CD4-positive, alpha-beta T cell (primary cell): ENCODE measurements around the gene VEGFB. TPM values are rescaled to one million over a fixed set of nuclear protein-coding genes. Genes with fewer than 3 reads are reported as not detected.

Source experiments
- ATAC-seq: fragments of 200-7000 bp; cut with Tn5 transposase; one replicate; pipeline ENCODE4 v1.10.0; 2022; ENCODE audit warnings: mild to moderate bottlenecking; ENCODE audit not compliant: poor library complexity
- CTCF ChIA-PET: fragments of 350-600 bp; sonication (Branson Sonifier 250); formaldehyde crosslinking; loops from one replicate; lab custom pipeline; 2021; ENCODE audit warnings: antibody characterized with exemption, inconsistent platforms; lab: Charles Lee
- POLR2A ChIA-PET: fragments of 350-600 bp; sonication (Branson Sonifier 250); formaldehyde crosslinking; loops from one replicate; lab custom pipeline; 2021; ENCODE audit warnings: antibody characterized with exemption, inconsistent platforms; lab: Charles Lee
- DNase-seq, 14 experiments: peaks; one replicate each; pipeline ENCODE4 v3.0.0-alpha.2; 2013 to 2020; ENCODE audit warnings: mixed read lengths in 2 of 14
- H3K27ac ChIP-seq, 2 donors: one replicate each; pipeline versions ENCODE4 v1.5.1 to v1.7.0; 2013; ENCODE audit warnings: low read length in 2 of 2, low read depth in 1 of 2, mild to moderate bottlenecking in 1 of 2
- H3K27me3 ChIP-seq, 2 experiments: 1 replicate in 1 of 2; 2 replicates in 1 of 2; pipeline versions ENCODE4 v1.6.1 to v1.7.0; 2013; ENCODE audit warnings: low read length in 2 of 2, control low read depth in 1 of 2, mild to moderate bottlenecking in 1 of 2, moderate library complexity in 1 of 2; ENCODE audit not compliant: insufficient read depth in 2 of 2, control insufficient read depth in 1 of 2
- H3K36me3 ChIP-seq: one replicate; pipeline ENCODE4 v1.6.1; 2013; ENCODE audit warnings: low read length, control low read depth; ENCODE audit not compliant: insufficient read depth
- H3K4me1 ChIP-seq: one replicate; pipeline ENCODE4 v1.6.1; 2013; ENCODE audit warnings: low read length, control low read depth; ENCODE audit not compliant: insufficient read depth
- H3K4me3 ChIP-seq: one replicate; pipeline ENCODE4 v1.5.1; 2013; ENCODE audit warnings: mild to moderate bottlenecking, low read length, moderate library complexity
- H3K9me3 ChIP-seq, 2 experiments: 1 replicate in 1 of 2; 2 replicates in 1 of 2; pipeline versions ENCODE4 v1.6.1 to v1.7.0; 2013; ENCODE audit warnings: low read length in 2 of 2, mild to moderate bottlenecking in 2 of 2, control low read depth in 1 of 2, moderate library complexity in 1 of 2; ENCODE audit not compliant: control insufficient read depth in 1 of 2, insufficient read depth in 1 of 2
- H3K27ac Mint-ChIP-seq: one replicate; pipeline ENCODE4 v1.8.0; 2020; ENCODE audit warnings: mixed read lengths
- H3K27me3 Mint-ChIP-seq: one replicate; pipeline ENCODE4 v1.8.0; 2021; ENCODE audit warnings: mixed read lengths
- H3K36me3 Mint-ChIP-seq: one replicate; pipeline ENCODE4 v1.8.0; 2021; ENCODE audit warnings: low read depth, mixed read lengths
- H3K4me1 Mint-ChIP-seq: one replicate; pipeline ENCODE4 v1.8.0; 2021; ENCODE audit warnings: low read depth, mixed read lengths
- H3K4me3 Mint-ChIP-seq: one replicate; pipeline ENCODE4 v1.8.0; 2020; ENCODE audit warnings: mild to moderate bottlenecking, mixed read lengths
- H3K9me3 Mint-ChIP-seq: one replicate; pipeline ENCODE4 v1.8.0; 2020; ENCODE audit warnings: mixed read lengths
- intact Hi-C, 2 experiments: fragments of 100-400 bp; cut with DNase I in 1 of 2; cut with micrococcal nuclease in 1 of 2; formaldehyde crosslinking; loops; one replicate each; pipeline versions ENCODE4 v1.15.1 to v1.9.0; 2023 to 2025; cut with DNase I, micrococcal nuclease
- total RNA-seq, 174 experiments: library from RNA in 2 of 174; stranded (reverse) in 2 of 174; gene quantifications; one replicate each; pipeline ENCODE4 v1.2.3 and lab custom pipeline; 2021 to 2026
- TF ChIP-seq, protein P1 (sequence below): fragments of 200-600 bp; IDR thresholded peaks from one replicate; pipeline ENCODE4 v1.8.0; 2022; ENCODE audit warnings: antibody characterized with exemption, mild to moderate bottlenecking

VEGFB gene
- total RNA-seq, 2 experiments from 2014 or later, result 39.7 to 48.7 TPM

DNA sequence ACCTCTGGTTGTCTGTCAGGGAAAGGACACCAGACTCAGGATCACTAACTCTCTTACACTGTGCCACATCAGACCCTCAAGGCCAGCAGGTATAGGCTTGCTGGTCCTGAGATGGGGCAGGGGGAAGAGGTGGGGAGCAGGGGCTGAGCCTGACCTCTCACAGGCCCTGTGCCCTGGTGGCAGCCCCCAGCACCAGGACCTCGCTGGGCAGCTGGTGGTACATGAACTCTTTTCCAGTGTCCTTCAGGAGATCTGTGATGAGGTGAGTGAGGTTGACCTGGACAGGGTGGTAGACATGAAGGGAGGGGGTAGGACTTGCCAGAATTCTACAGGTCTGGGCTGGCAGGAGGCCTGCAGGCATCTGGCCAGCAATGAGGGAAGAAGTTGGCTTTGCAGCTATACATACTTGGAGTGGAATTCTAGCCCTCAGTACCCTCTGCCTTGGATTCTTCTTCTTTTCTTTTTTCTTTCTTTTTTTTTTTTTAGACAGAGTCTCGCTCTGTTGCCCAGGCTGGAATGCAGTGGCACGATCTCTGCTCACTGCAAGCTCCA lies 6.9 kb upstream of the VEGFB start:
- TF ChIP-seq, protein P1, sequence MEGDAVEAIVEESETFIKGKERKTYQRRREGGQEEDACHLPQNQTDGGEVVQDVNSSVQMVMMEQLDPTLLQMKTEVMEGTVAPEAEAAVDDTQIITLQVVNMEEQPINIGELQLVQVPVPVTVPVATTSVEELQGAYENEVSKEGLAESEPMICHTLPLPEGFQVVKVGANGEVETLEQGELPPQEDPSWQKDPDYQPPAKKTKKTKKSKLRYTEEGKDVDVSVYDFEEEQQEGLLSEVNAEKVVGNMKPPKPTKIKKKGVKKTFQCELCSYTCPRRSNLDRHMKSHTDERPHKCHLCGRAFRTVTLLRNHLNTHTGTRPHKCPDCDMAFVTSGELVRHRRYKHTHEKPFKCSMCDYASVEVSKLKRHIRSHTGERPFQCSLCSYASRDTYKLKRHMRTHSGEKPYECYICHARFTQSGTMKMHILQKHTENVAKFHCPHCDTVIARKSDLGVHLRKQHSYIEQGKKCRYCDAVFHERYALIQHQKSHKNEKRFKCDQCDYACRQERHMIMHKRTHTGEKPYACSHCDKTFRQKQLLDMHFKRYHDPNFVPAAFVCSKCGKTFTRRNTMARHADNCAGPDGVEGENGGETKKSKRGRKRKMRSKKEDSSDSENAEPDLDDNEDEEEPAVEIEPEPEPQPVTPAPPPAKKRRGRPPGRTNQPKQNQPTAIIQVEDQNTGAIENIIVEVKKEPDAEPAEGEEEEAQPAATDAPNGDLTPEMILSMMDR, result no peak
- DNase-seq, result no peak
- Mint-ChIP-seq H3K36me3 (no peaks in the 10 kb centered on the region), H3K4me1 (peaks cover 50% of the 10 kb centered on the region), H3K4me3 (peak overlapping the region; percentile 97), H3K9me3 (no peaks in the 10 kb centered on the region), H3K27ac (peak overlapping the region; percentile 80), H3K27me3 (no peaks in the 10 kb centered on the region)
- ChIA-PET POLR2A (interaction anchor here (1.4 to 6.3 kb wide), 7 partner anchors 9 to 74 kb away, joined by 6 to 116 read pairs (median 22); partner anchors contain the start of genes FERMT3, FKBP2, PPP1R14B and STIP1), CTCF (interaction anchor here (1.2 to 3.4 kb wide), 4 partner anchors 9 to 24 kb away, joined by 3 to 15 read pairs (median 6); partner anchors contain the start of genes FERMT3 and PLCB3)
- Histone ChIP-seq H3K9me3 (no peaks in the 10 kb centered on the region), H3K27ac (peak overlapping the region; percentile 77 to 87), H3K27me3 (no peaks in the 10 kb centered on the region), H3K4me3 (peak overlapping the region; percentile 99), H3K4me1 (peaks cover 73% of the 10 kb centered on the region), H3K36me3 (peaks cover 16% of the 10 kb centered on the region)
- ATAC-seq, result no peak
- intact Hi-C loops, result loop anchor here in 1 of 2 experiments (2.0 kb wide), 1 partner anchor 13 kb away; the partner anchor contains the start of gene FKBP2

DNA sequence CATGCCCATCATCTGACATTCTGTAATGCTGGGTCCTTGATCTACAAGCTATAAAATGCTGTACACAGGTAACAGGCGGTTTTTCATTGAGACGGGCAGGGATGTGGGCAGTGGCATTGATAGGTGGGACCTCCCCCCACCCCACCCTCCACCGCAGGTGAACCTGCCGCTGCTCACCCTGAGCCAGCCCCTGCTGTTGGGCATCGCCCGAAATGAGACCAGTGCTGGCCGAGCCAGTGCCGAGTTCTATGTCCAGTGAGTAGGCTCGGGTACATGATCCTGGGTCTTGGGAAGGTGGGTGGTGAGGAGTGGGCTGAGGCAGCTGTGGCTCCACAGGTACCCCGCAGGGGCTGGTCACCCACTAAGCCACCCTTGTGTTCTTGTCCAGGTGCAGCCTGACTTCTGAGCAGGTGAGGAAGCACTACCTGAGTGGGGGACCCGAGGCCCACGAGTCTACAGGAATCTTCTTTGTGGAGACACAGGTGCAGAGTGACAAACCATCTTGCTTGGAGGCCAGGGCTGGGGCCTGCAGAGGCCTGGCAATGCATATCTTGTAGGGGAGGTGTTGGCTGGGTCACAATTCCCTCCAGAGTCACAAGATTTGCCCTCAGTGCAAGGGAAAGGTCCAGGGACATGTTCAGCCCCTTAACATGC lies 5.2 kb upstream of the VEGFB start:
- CTCF ChIA-PET, result interaction anchor here (0.9 kb wide), 1 partner anchor 23 kb away, joined by 3 read pairs; the partner anchor contains the start of gene FERMT3
- Mint-ChIP-seq H3K27me3 (no peaks in the 10 kb centered on the region), H3K27ac (peak overlapping the region; percentile 94), H3K9me3 (no peaks in the 10 kb centered on the region), H3K4me3 (peak overlapping the region; percentile 95), H3K36me3 (no peaks in the 10 kb centered on the region), H3K4me1 (peaks cover 63% of the 10 kb centered on the region)
- POLR2A ChIA-PET, result interaction anchor here (0.9 to 4.6 kb wide), 8 partner anchors 10 to 88 kb away, joined by 3 to 31 read pairs (median 9); partner anchors contain the start of genes FERMT3, FKBP2, PRDX5 and STIP1
- H3K9me3 ChIP-seq, result no peaks in the 10 kb centered on the region
- TF ChIP-seq, protein P1, result no peak
- DNase-seq (no peak), ATAC-seq (no peak)
- H3K27ac ChIP-seq, result peak overlapping the region; percentile 82 to 91
- no peaks in the 10 kb centered on the region for H3K27me3 ChIP-seq
- peak overlapping the region; percentile 91 for H3K4me3 ChIP-seq
- intact Hi-C loops, result no loop called here
- H3K4me1 ChIP-seq, result peaks cover 85% of the 10 kb centered on the region
- H3K36me3 ChIP-seq, result peaks cover 3% of the 10 kb centered on the region

DNA sequence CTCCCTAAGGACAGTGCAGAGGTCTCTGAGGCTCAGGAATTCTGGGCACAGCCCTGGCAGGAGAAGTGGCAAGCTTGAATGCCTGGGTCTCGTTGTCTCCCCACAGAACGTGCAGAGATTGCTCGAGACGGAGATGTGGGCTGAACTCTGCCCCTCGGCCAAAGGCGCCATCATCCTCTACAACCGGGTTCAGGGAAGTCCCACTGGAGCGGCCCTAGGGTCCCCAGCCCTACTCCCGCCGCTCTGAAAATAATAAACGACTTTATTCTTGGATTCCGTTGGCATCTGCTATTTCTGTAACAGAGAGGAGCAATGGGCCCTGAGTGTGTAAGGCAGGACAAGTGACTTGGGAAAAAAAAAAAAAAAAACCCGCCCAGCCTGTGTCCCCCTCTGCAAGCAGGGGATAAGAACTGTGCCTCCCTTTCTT lies 4.6 kb upstream of the VEGFB start:
- Mint-ChIP-seq H3K9me3 (no peaks in the 10 kb centered on the region), H3K27me3 (no peaks in the 10 kb centered on the region), H3K4me1 (peaks cover 63% of the 10 kb centered on the region), H3K36me3 (no peaks in the 10 kb centered on the region), H3K4me3 (peak overlapping the region; percentile 95), H3K27ac (peak overlapping the region; percentile 94)
- no peaks in the 10 kb centered on the region for H3K27me3 ChIP-seq
- no peaks in the 10 kb centered on the region for H3K9me3 ChIP-seq
- H3K4me1 ChIP-seq, result peaks cover 80% of the 10 kb centered on the region
- peak overlapping the region; percentile 91 for H3K4me3 ChIP-seq
- peak overlapping the region; percentile 82 to 91 for H3K27ac ChIP-seq
- no peak for DNase-seq
- H3K36me3 ChIP-seq, result peaks cover 3% of the 10 kb centered on the region
- TF ChIP-seq, protein P1, result no peak
- POLR2A ChIA-PET, result interaction anchor here (0.9 to 4.6 kb wide), 8 partner anchors 10 to 88 kb away, joined by 3 to 31 read pairs (median 9); partner anchors contain the start of genes FERMT3, FKBP2, PRDX5 and STIP1
- intact Hi-C loops, result loop anchor here (1.0 to 5.0 kb wide), 3 partner anchors 12 to 43 kb away; partner anchors contain the start of genes FKBP2 (in 2 of the 2) and STIP1 (in 1 of the 2)
- no peak for ATAC-seq
- CTCF ChIA-PET, result interaction anchor here (0.9 kb wide), 1 partner anchor 24 kb away, joined by 3 read pairs; the partner anchor contains the start of gene FERMT3
